NT2/D1 (cell line): Measurements from ENCODE around the gene LRG1.

ENCODE experiments used
- SUZ12 ChIP-seq: IDR thresholded peaks from 2 replicates; pipeline ENCODE4 v1.6.1; 2011; ENCODE audit not compliant: insufficient read length, insufficient read depth; ENCODE audit errors: extremely low read depth
- YY1 ChIP-seq: IDR thresholded peaks from 2 replicates; pipeline ENCODE4 v1.6.1; 2011; ENCODE audit not compliant: insufficient read length, insufficient read depth
- ZNF274 ChIP-seq: IDR thresholded peaks from 2 replicates; pipeline ENCODE4 v1.6.1; 2011; ENCODE audit warnings: mild to moderate bottlenecking, low read depth, low read length

DNA sequence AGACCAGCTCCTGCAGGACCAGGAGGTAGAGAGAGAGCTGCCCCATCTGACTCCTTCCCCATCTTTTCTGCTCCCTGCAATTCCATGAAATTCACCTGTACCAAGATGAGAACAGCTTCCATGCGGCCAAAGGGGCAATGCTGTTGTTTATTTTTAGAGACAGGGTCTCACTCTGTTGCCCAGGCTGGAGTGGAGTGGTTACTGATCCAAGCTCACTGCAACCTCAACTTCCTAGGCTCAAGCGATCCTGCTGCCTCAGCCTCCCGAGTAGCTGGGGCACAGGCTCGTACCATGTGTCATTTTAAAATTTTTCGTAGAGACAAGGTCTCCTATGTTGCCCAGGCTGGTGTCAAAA is 18.0 kb downstream of the LRG1 start:
- TF ChIP-seq YY1: no peak
- TF ChIP-seq SUZ12: no peak
- no peak for TF ChIP-seq ZNF274
